Measurements from ENCODE around the gene RELL2.
A peak's percentile ranks its signal among the peaks of the same experiment; 100 is the strongest.

The RELL2 gene

GRCh38 chr5:141650851-141651727 lies 14.3 kb downstream of the RELL2 start, which contains the start of gene FCHSD1:
TSS of gene FCHSD1 (minus strand) at chr5:141651418. CDS start at chr5:141651368, 50 bp downstream.
- DNase-seq, result peak in 1 of 2 experiments; percentile 78

DNA sequence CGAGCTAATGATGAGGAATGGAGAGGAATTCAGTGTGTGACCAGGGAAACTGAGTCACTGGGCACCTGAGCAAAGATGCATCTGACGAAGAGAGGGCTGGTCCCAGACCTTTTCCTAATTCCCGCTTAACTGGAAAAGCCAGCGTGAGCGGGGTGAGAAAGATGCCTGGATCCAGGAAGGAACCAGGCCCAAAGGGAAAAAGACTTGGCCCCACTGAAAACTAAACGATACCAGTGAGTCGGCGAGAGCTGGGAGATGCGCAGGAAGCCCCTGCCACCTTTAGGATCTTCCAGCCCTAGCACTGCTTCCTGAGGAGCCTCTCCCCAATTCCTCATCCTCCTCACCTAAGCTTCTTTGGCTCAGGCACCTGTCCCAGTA lies 14.9 kb downstream of the RELL2 start:
- DNase-seq, result peak in 1 of 2 experiments; percentile 18

DNA sequence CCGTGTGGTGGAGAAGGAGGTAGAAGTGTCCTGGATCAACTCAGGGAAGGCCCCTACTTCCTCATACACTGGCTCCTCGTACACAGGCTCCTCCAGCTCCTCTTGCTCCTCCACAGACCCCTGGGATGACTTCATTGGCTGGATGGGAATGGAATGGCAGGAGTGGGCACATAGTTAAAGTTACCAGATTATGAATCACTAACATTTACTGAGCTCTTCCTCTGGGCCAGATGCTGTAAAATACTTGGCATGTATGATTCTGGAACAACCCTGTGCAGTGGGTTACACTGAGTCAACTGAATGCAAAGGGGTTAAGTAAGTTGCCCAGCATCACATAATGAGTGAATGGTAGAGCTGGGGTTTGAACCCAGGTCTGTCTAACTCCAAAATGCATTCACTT lies 17.5 kb downstream of the RELL2 start:
- no peak for DNase-seq

- no peak for DNase-seq
Observed at GRCh38 chr5:141655020-141655419, 18.2 kb downstream of the RELL2 start.

DNA sequence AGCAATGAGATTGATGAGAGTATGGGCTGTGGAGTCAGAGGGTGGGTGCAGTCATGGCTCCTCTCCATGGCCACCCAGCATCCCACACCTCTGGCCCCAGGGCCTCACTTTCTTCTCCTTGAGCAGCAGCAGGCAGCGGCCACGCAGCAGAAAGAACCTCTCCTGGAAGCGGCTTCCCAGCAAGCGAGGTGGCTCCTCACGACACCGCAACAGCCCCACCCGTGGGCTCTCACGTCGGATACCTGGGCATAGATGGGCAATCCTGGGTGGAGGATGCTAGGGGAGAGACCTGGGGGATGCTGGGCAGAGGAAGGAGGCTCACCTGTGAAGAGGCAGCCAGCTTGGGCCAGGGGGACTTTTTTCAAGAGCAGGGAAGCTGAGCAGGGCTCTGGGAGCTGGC lies 19.6 kb downstream of the RELL2 start:
- no peak for DNase-seq

GRCh38 chr5:141657404-141657803 lies 20.6 kb downstream of the RELL2 start:
- DNase-seq, result no peak

- no peak for DNase-seq
Observed at GRCh38 chr5:141657937-141658545, 21.2 kb downstream of the RELL2 start.

GRCh38 chr5:141662028-141662427 lies 25.2 kb downstream of the RELL2 start:
- DNase-seq, result no peak

GRCh38 chr5:141663506-141663905 lies 26.7 kb downstream of the RELL2 start:
- DNase-seq, result no peak

DNA sequence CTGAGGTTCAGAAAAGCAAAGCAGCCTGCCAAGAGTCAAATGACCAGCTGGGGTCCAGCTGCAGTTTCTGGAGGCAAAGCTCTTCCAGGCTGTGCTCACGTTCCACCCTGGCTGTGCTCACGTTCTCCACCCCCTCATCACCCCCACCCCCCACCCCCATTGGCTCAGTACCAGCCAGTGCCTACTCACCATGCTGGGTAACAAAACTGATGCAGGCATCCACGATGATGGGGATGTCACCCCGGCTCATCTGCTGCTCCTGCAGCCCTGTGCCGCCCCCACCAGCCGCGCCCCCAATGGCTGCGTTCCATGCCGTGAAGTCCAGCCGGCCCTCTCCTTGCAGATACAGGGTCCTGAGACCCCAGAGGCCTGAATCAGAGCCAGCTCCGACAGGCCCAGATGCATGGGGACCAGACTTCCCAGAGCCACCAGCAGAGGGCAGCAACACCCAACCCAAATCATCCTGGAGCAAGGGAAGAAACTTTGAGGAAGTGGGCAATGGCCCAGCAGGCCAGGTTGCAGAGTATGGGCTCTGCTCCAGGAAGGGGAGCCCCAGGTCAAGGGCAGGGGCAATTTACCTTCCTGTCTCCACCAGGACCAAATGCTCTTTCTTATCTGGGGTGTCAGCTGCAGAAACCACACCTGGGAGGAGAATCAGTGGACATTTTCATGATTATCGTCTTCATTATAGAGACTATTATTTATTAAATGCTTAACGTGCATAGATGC lies 28.1 kb downstream of the RELL2 start:
- DNase-seq, result peak; percentile 52 to 75

- DNase-seq, result no peak
Observed at GRCh38 chr5:141665995-141666940, 29.5 kb downstream of the RELL2 start.

DNA sequence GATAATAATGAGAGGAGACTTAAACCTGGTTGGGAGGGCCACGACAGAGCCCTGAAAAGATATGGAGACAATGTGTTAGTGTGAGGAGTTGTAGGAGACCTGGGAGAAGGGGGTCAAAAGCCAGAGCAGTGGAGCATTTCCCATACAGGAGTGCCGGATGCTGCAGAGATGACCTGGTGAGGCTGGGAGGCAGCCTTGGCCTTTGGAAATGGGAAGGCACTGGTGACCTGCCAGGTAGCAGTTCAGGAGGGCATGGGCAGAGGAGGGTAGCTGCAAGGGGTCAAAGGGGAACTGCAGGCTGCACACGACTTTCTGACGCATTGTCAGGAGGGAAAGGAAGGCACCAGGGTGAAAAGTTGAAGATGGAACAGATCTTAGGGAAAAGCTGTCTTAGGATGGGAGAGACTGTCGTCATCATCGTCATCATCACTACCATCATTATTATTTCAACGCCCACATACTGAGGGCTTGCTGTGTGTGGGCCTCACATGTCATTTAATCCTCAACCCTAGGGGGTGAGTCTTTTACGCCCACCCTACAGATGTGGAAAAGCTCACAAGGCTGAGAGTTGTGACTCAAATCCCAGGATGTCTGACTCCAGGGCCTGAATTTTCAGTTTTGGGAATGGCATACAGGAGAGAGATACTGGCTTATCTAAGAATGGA lies 31.9 kb downstream of the RELL2 start:
- DNase-seq, result no peak

GRCh38 chr5:141669520-141669919 lies 32.7 kb downstream of the RELL2 start:
- DNase-seq, result peak in 1 of 2 experiments; percentile 11

GRCh38 chr5:141672071-141672840 lies 35.5 kb downstream of the RELL2 start:
- DNase-seq, result no peak

DNA sequence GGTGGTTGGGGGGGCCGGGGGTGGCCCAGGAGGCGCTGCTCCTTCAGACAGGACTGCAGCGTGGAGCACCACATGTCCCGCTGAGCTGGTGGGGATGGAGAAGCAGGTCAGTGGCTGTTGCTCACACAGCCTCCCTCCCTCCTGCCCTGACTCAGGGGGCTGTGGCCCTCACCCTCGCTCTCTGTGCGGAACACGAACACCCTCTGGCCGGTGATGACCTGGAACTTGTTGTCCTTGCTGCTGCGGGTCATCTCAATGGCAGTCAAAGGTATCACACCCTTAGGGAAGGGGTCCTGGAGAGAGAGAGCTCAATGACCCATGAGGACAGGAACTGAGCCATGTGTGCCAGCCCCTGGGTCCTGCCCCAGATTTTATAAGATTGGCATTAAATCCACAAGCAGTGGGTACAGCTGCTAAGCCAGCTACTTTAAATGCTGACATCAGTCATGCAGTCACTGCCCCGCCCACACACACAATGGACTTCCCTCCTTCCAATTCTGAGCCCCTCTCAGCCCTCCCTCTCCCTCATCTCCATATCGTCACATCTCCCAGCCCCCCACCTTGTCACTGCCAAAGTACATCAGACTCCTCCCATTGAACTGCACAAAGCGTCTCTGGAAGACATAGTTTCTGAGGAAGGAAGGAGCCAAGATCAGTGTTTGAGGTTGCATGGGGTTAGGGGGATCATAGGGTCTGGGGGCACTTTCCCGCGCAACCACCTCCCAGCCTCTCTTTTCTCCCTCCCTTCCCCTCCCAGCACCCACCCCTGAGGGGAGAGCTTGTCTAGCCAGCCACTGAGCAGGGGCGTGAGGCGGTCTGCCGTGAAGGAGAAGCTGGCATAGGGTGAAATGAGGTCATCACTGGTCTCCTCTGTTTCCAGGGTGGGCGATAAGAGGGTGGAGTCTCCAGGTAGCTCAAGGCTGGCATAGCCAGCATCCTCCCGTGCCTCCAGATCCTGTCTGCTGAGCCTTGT lies 36.3 kb downstream of the RELL2 start:
- DNase-seq, result no peak

- DNase-seq, result no peak
Observed at GRCh38 chr5:141674747-141675146, 38.0 kb downstream of the RELL2 start.

DNA sequence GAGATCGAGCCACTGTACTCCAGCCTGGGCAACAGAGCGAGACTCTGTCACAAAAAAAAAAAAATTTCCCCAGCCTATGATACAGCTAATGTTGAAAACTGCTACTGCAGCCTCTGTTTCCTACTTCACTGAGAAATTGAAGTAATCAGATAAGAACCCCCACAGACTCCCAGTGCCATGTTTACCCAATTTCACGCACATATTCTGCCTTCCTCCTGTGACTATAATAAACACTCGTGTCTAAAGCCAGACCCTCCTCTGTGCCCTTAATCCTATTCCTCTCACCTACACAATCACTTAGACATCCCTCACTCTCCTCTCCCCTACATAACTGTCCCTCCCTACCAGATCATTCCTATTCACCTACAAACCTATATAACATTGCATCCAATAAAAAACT lies 38.9 kb downstream of the RELL2 start:
- DNase-seq, result no peak

- DNase-seq, result peak in 1 of 2 experiments; percentile 45
Observed at GRCh38 chr5:141677415-141677814, 40.6 kb downstream of the RELL2 start.

GRCh38 chr5:141680178-141680577 lies 43.4 kb downstream of the RELL2 start:
- no peak for DNase-seq

- no peak for DNase-seq
Observed at GRCh38 chr5:141680751-141681201, 44.0 kb downstream of the RELL2 start.

Data from NCI-H526 (cell line).